GM18508 (cell line): Measurements from ENCODE around the gene ZNF554.

ENCODE experiments used
- ATAC-seq: cut with Tn5 transposase; IDR thresholded peaks from one replicate; pipeline ENCODE4 v1.9.1; 2021; ENCODE audit warnings: moderate number of reproducible peaks; ENCODE audit not compliant: insufficient read depth, unreplicated experiment

ZNF554 gene

GRCh38 chr19:2819540-2820111 is at the start of gene ZNF554:
Gene ZNF554 (plus strand): TSS chr19:2819868. CDS start chr19:2820072, 204 bp downstream.
- ATAC-seq: peak; percentile 57

GRCh38 chr19:2770055-2771013 is 49.3 kb upstream of the ZNF554 start:
- ATAC-seq: no peak

- ATAC-seq: no peak
Observed at GRCh38 chr19:2771786-2772674, 47.6 kb upstream of the ZNF554 start.

GRCh38 chr19:2774083-2774679 is 45.5 kb upstream of the ZNF554 start:
- ATAC-seq: no peak

- ATAC-seq: no peak
Observed at GRCh38 chr19:2774953-2775555, 44.6 kb upstream of the ZNF554 start.

- no peak for ATAC-seq
Observed at GRCh38 chr19:2775556-2776430, 43.9 kb upstream of the ZNF554 start.

- no peak for ATAC-seq
Observed at GRCh38 chr19:2777952-2778683, 41.5 kb upstream of the ZNF554 start.

GRCh38 chr19:2779121-2779740 is 40.4 kb upstream of the ZNF554 start:
- no peak for ATAC-seq

- no peak for ATAC-seq
Observed at GRCh38 chr19:2780284-2780683, 39.4 kb upstream of the ZNF554 start.

GRCh38 chr19:2782329-2782935 is 37.2 kb upstream of the ZNF554 start:
- ATAC-seq: no peak

- peak; percentile 65 for ATAC-seq
Observed at GRCh38 chr19:2782936-2783780, 36.5 kb upstream of the ZNF554 start, which contains the start of gene SGTA. Gene SGTA (minus strand): TSS chr19:2783273. CDS start chr19:2769068, 14,205 bp downstream.

- ATAC-seq: no peak
Observed at GRCh38 chr19:2783781-2784145, 35.9 kb upstream of the ZNF554 start.

GRCh38 chr19:2785244-2785997 is 34.2 kb upstream of the ZNF554 start, which contains the start of gene THOP1:
Gene THOP1 (plus strand): TSS chr19:2785503. CDS start chr19:2785663, 160 bp downstream.
- ATAC-seq: no peak

- no peak for ATAC-seq
Observed at GRCh38 chr19:2787115-2787514, 32.6 kb upstream of the ZNF554 start.

- no peak for ATAC-seq
Observed at GRCh38 chr19:2788237-2788636, 31.4 kb upstream of the ZNF554 start.

GRCh38 chr19:2790194-2790556 is 29.5 kb upstream of the ZNF554 start:
- no peak for ATAC-seq
